ENCODE measurements around the gene MRPL55. TPM values are rescaled to one million over a fixed set of nuclear protein-coding genes. Genes with fewer than 3 reads are reported as not detected.

Gene MRPL55
- total RNA-seq, 1 donor from 2014 or later: 42.4 TPM

DNA sequence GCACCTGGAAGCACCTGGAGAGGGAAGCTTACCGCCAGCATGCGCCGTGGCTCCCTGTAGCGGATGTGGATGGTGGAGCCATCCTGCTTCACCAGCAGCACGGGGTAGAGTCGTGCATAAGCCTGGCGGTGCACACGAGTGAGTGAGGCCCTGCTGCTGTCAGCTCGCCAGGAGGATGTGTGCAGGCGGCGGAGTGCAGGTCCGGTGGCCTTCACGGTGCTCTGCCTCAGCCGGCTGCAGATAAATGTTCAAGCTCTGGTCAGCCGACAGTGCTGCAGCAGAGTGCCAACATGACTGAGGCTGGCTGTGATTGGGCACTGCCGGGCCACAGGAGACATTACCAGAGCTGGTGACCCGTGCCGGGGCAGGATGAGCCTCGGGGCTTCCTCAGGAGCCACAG, 1.5 kb downstream of the MRPL55 start:
- Histone ChIP-seq H3K27ac (no peak overlapping the region), H3K4me1 (peaks cover 8% of the 10 kb centered on the region), H2AFZ (replicated peaks) (no peak overlapping the region), H3K4me3 (no peak overlapping the region), H3K27me3 (peaks cover 8% of the 10 kb centered on the region), H3K36me3 (no peaks in the 10 kb centered on the region), H3K4me2 (no peak overlapping the region), H4K20me1 (ENCODE audit: low read depth) (no peaks in the 10 kb centered on the region), H3K9ac (no peak overlapping the region), H3F3A (ENCODE audit: low read depth) (peaks cover 13% of the 10 kb centered on the region), H3K9me3 (ENCODE audit: low read depth) (no peaks in the 10 kb centered on the region), H3K79me2 (ENCODE audit: low read depth) (peaks cover 16% of the 10 kb centered on the region)
- Mint-ChIP-seq H3K4me3 (peak overlapping the region; percentile 96), H3K9me3 (no peaks in the 10 kb centered on the region), H3K27ac (no peak overlapping the region), H3K36me3 (no peaks in the 10 kb centered on the region), H3K27me3 (ENCODE audit: insufficient read depth, low read depth) (peaks cover 19% of the 10 kb centered on the region), H3K4me1 (peaks cover 28% of the 10 kb centered on the region)
- no peak for TF ChIP-seq EZH2phosphoT487 (IDR thresholded peaks at IDR 0.05)
- no peak for DNase-seq (ENCODE audit: low spot score)

DNA sequence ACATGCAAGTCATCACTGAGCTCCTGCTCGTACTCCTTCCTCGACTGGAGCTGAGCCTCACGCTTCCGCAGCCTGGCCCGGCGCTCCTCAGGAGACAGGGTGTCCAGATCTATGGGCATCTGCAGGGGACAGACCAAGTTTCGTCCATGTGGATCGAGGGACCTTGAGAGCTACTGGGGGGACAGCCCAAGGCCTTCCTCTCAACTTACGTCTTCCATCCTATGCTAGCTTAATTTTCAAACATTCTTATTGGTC, 2.4 kb downstream of the MRPL55 start:
- peak overlapping the region; percentile 70 for H3K4me3 Mint-ChIP-seq
- Histone ChIP-seq H3K4me2 (no peak overlapping the region), H3K27me3 (peaks cover 8% of the 10 kb centered on the region), H3K36me3 (no peaks in the 10 kb centered on the region), H3K79me2 (ENCODE audit: low read depth) (peaks cover 25% of the 10 kb centered on the region), H4K20me1 (ENCODE audit: low read depth) (peaks cover 3% of the 10 kb centered on the region), H3K27ac (no peak overlapping the region), H3K9me3 (ENCODE audit: low read depth) (no peaks in the 10 kb centered on the region), H2AFZ (replicated peaks) (no peak overlapping the region), H3K9ac (no peak overlapping the region), H3K4me1 (peaks cover 11% of the 10 kb centered on the region), H3K4me3 (no peak overlapping the region), H3F3A (ENCODE audit: low read depth) (peaks cover 13% of the 10 kb centered on the region)
- H3K36me3 Mint-ChIP-seq: no peaks in the 10 kb centered on the region
- TF ChIP-seq EZH2phosphoT487 (IDR thresholded peaks at IDR 0.05) (no peak), EZH2 (IDR thresholded peaks at IDR 0.05) (no peak)
- TF ChIP-seq, protein P1, sequence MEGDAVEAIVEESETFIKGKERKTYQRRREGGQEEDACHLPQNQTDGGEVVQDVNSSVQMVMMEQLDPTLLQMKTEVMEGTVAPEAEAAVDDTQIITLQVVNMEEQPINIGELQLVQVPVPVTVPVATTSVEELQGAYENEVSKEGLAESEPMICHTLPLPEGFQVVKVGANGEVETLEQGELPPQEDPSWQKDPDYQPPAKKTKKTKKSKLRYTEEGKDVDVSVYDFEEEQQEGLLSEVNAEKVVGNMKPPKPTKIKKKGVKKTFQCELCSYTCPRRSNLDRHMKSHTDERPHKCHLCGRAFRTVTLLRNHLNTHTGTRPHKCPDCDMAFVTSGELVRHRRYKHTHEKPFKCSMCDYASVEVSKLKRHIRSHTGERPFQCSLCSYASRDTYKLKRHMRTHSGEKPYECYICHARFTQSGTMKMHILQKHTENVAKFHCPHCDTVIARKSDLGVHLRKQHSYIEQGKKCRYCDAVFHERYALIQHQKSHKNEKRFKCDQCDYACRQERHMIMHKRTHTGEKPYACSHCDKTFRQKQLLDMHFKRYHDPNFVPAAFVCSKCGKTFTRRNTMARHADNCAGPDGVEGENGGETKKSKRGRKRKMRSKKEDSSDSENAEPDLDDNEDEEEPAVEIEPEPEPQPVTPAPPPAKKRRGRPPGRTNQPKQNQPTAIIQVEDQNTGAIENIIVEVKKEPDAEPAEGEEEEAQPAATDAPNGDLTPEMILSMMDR (IDR thresholded peaks at IDR 0.05): no peak
- H3K4me1 Mint-ChIP-seq: peaks cover 28% of the 10 kb centered on the region
- no peak overlapping the region for H3K27ac Mint-ChIP-seq
- DNase-seq (ENCODE audit: low spot score): no peak
- H3K9me3 Mint-ChIP-seq: no peaks in the 10 kb centered on the region
- peaks cover 19% of the 10 kb centered on the region for H3K27me3 Mint-ChIP-seq (ENCODE audit: insufficient read depth, low read depth)

DNA sequence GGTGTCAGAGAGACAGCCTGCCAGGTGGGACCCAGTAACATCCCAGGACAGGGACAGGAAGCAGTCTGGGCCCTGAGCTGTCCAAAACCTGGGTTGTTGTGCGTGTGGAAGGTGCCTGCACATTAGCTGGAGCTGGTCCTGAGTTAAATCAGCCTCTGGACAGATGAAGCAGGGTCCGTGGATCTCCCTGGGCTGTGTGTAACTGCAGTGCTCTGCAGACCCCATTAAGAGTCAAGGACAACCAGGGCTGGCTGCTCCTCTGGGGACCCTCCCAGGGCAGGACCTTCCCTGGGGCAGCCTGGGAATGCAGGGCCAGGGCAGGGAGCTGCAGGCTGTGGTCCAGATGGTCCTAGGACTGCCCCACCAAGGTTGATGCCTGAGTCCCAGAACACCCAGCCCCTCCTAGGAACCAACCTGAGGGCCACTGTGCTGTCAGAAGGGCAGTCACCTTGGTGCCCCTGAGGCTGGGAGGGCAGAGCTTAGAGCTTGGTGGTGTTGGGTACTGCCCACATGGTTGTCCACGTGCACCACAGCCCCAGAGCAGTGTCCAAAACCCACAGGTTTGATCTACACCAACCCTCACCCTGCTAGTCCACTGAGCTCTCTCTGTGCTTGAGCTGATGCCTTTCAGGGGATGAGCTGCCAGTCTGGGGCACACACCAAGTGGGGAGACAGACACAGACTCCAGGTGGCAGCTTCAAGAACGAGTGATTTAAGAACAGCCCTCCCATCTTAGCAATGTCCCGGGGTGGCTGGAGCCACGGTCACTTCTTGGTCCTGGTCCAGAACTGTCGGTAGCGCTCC, 2.9 kb downstream of the MRPL55 start:
- Histone ChIP-seq H3K27me3 (peaks cover 8% of the 10 kb centered on the region), H3K79me2 (ENCODE audit: low read depth) (peaks cover 30% of the 10 kb centered on the region), H3K36me3 (no peaks in the 10 kb centered on the region), H3F3A (ENCODE audit: low read depth) (peaks cover 17% of the 10 kb centered on the region), H2AFZ (replicated peaks) (no peak overlapping the region), H3K4me3 (no peak overlapping the region), H3K27ac (no peak overlapping the region), H3K9me3 (ENCODE audit: low read depth) (no peaks in the 10 kb centered on the region), H4K20me1 (ENCODE audit: low read depth) (peaks cover 8% of the 10 kb centered on the region), H3K9ac (no peak overlapping the region), H3K4me2 (no peak overlapping the region), H3K4me1 (peaks cover 11% of the 10 kb centered on the region)
- Mint-ChIP-seq H3K36me3 (peaks cover 4% of the 10 kb centered on the region), H3K27me3 (ENCODE audit: insufficient read depth, low read depth) (peaks cover 19% of the 10 kb centered on the region), H3K4me1 (peaks cover 33% of the 10 kb centered on the region), H3K4me3 (peak overlapping the region; percentile 70), H3K27ac (no peak overlapping the region), H3K9me3 (no peaks in the 10 kb centered on the region)
- TF ChIP-seq, protein P1 (IDR thresholded peaks at IDR 0.05): no peak
- TF ChIP-seq EZH2phosphoT487 (IDR thresholded peaks at IDR 0.05) (no peak), EZH2 (IDR thresholded peaks at IDR 0.05) (no peak)
- no peak for DNase-seq (ENCODE audit: low spot score)

DNA sequence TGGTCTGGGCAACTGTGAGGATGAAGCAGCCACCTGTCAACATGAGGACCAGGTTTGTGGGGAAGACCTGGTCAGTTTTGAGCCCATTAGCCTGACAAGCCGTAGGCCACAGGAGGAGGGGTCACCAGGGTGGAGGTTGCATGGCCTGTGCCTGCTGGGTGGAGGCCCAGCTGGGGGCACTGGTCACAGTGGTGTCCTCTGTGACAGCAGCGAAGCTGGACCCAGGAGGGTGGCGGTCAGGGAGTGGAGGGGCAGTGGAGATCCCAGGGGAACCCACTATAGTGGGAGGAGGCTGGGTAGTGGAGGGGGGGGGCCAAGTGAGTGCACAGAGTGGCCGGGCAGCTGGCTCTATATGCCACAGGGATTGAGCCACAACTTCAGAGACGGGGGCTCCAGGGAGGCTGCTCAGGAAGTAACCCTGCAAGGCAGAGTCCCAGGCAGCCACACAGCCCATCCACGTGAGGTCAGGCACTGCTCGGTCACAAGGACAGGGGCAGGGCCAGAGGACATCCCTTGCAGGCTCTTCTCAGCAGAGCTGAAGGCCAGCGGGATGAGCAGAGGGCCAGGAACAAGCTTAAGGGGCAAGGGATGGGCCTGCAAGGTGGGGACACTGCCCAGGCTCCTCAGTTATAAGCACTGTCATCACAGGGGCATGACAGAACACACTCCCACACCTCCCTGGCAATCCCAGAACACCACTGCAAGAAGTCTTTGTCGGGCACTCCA, 3.7 kb downstream of the MRPL55 start:
- Histone ChIP-seq H3K79me2 (ENCODE audit: low read depth) (peaks cover 30% of the 10 kb centered on the region), H3F3A (ENCODE audit: low read depth) (peaks cover 17% of the 10 kb centered on the region), H4K20me1 (ENCODE audit: low read depth) (peaks cover 15% of the 10 kb centered on the region), H3K27me3 (peaks cover 8% of the 10 kb centered on the region), H3K27ac (no peak overlapping the region), H3K9me3 (ENCODE audit: low read depth) (no peaks in the 10 kb centered on the region), H2AFZ (replicated peaks) (no peak overlapping the region), H3K4me3 (no peak overlapping the region), H3K9ac (no peak overlapping the region), H3K36me3 (no peaks in the 10 kb centered on the region), H3K4me2 (no peak overlapping the region), H3K4me1 (peaks cover 11% of the 10 kb centered on the region)
- peaks cover 33% of the 10 kb centered on the region for H3K4me1 Mint-ChIP-seq
- H3K36me3 Mint-ChIP-seq: peaks cover 4% of the 10 kb centered on the region
- no peak for DNase-seq (ENCODE audit: low spot score)
- peak overlapping the region; percentile 95 for H3K4me3 Mint-ChIP-seq
- peaks cover 15% of the 10 kb centered on the region for H3K27me3 Mint-ChIP-seq (ENCODE audit: insufficient read depth, low read depth)
- no peak for TF ChIP-seq EZH2phosphoT487 (IDR thresholded peaks at IDR 0.05)
- TF ChIP-seq, protein P1 (IDR thresholded peaks at IDR 0.05): no peak
- no peak for TF ChIP-seq EZH2 (IDR thresholded peaks at IDR 0.05)
- H3K27ac Mint-ChIP-seq: no peak overlapping the region
- no peaks in the 10 kb centered on the region for H3K9me3 Mint-ChIP-seq
